Endometrium (tissue), 2 donors: Measurements from ENCODE around the gene STK16.
"Not testable (repeated sequence)": the region's sequence is repeated elsewhere in the genome, so short reads cannot be mapped to it uniquely, and the experiment has no call there.

Experiments
- FAIRE-seq: peaks from 2 replicates; lab custom pipeline; 2012; peaks lifted over from hg19 to GRCh38; lab: Jason Lieb, UNC
- donor health status: control.
- donor health status: control.

The STK16 gene

GRCh38 chr2:219245148-219245898, at the start of gene STK16, which contains the start of gene GLB1L:
Gene STK16 (plus strand): TSS chr2:219245479. CDS start chr2:219246000, 521 bp downstream.
Gene GLB1L (minus strand): TSS chr2:219245444. CDS start chr2:219243573, 1,871 bp downstream.
- FAIRE-seq, result no peak

- no peak for FAIRE-seq
These were observed 47.9 kb upstream of the STK16 start for GRCh38 chr2:219197388-219197787.

GRCh38 chr2:219198974-219199373, 46.3 kb upstream of the STK16 start:
- FAIRE-seq, result no peak

- no peak for FAIRE-seq
These were observed 45.6 kb upstream of the STK16 start for GRCh38 chr2:219199470-219200211.

- not testable (repeated sequence) for FAIRE-seq
These were observed 44.6 kb upstream of the STK16 start for GRCh38 chr2:219200502-219201326.

GRCh38 chr2:219201331-219201730, 43.9 kb upstream of the STK16 start:
- not testable (repeated sequence) for FAIRE-seq

GRCh38 chr2:219204425-219205164, 40.7 kb upstream of the STK16 start:
- no peak for FAIRE-seq

GRCh38 chr2:219205165-219205538, 40.1 kb upstream of the STK16 start:
- FAIRE-seq, result no peak

GRCh38 chr2:219205981-219206327, 39.3 kb upstream of the STK16 start:
- no peak for FAIRE-seq

- FAIRE-seq, result no peak
These were observed 38.7 kb upstream of the STK16 start, which contains the start of gene ZFAND2B for GRCh38 chr2:219206328-219207133. Gene ZFAND2B (plus strand): TSS chr2:219206782. CDS start chr2:219206988, 206 bp downstream.

- no peak for FAIRE-seq
These were observed 38.0 kb upstream of the STK16 start for GRCh38 chr2:219207134-219207883.

GRCh38 chr2:219207884-219208740, 37.2 kb upstream of the STK16 start:
- no peak for FAIRE-seq

GRCh38 chr2:219209236-219210195, 35.8 kb upstream of the STK16 start:
- no peak for FAIRE-seq

GRCh38 chr2:219210196-219210885, 34.9 kb upstream of the STK16 start:
- no peak for FAIRE-seq

- FAIRE-seq, result no peak
These were observed 34.4 kb upstream of the STK16 start for GRCh38 chr2:219210886-219211362.

GRCh38 chr2:219213026-219213415, 32.3 kb upstream of the STK16 start:
- FAIRE-seq, result no peak

- no peak for FAIRE-seq
These were observed 31.7 kb upstream of the STK16 start for GRCh38 chr2:219213486-219214071.
